Stimulated activated CD4-positive, alpha-beta T cell treated with anti-CD3 and anti-CD28 coated beads, Interleukin-1b, Interleukin-23, amount 100 ng/mL, for 1 hour (primary cell): ENCODE results near the gene SKP2.
"Not testable (repeated sequence)": the region's sequence is repeated elsewhere in the genome, so short reads cannot be mapped to it uniquely, and the experiment has no call there.

Source experiments
- DNase-seq, 2 donors: peaks; one replicate each; pipeline ENCODE4 v3.0.0-alpha.2; 2020; ENCODE audit warnings: low read depth in 2 of 2

SKP2 gene

GRCh38 chr5:36151434-36152323 lies at the start of gene SKP2, which contains the start of gene LMBRD2:
SKP2 (plus strand) TSS chr5:36152111; CDS start chr5:36152263, 152 bp downstream.
LMBRD2 (minus strand) TSS chr5:36151887; CDS start chr5:36143349, 8,538 bp downstream.
- DNase-seq = peak; percentile 86 to 91

- no peak for DNase-seq
Observed at GRCh38 chr5:36105819-36106218, 46.1 kb upstream of the SKP2 start.

- no peak for DNase-seq
Observed at GRCh38 chr5:36108758-36109460, 43.0 kb upstream of the SKP2 start.

- no peak for DNase-seq
Observed at GRCh38 chr5:36111238-36111637, 40.7 kb upstream of the SKP2 start.

- no peak for DNase-seq
Observed at GRCh38 chr5:36125868-36126267, 26.0 kb upstream of the SKP2 start.

DNA sequence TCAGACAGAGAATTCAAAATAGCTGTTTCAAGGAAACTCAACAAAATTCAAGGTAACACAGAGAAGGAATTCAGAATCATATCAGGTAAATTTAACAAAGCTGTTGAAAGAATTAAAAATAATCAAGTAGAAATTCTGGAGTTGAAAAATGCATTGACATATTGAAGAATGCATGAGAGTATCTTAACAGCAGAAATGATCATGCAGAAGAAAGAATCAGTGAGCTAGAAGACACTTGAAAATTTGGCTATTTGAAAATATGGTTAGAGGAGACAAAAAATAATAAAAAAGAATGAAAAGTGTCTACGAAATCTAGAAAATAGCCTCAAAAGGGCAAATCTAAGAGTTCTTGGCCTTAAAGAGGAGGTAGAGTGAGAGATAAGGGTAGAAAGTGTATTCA lies 23.1 kb upstream of the SKP2 start:
- DNase-seq = no peak

GRCh38 chr5:36129666-36130065 lies 22.2 kb upstream of the SKP2 start:
- DNase-seq = not testable (repeated sequence)

DNA sequence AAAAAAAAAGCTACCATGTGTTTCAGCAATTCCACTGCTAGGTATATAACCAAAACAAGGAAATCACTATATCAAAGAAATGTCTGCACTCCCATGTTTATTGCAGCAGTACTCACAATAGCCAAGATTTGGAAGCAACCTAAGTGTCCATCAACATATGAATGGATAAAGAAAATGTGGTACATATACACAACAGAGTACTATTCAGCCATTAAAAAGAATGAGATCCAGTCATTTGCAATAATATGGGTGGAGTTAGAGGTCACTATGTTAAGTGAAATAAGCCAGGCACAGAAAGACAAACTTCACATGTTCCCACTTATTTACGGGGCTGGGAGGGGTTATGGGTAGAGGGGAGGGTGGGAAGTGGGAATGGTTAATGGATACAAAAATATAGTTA lies 18.9 kb upstream of the SKP2 start:
- DNase-seq = not testable (repeated sequence)

GRCh38 chr5:36135988-36136387 lies 15.9 kb upstream of the SKP2 start:
- DNase-seq = no peak

DNA sequence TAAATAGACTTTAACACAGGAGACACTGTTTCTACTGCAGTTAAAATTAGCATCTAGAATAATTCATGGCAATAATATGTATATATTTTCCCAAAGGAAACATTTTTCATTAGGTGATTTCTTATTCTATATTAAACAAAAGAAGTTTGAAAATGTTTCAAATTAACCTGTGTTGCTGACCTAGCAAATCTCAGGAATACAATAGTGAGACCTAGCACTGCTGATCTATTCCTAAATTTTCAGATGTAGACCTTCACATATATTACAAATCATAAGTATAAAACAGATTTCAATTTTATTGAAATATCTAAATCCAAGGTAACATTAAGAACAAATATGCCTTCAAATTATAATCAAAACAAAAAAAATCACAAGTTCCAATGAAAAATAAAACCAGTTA lies 15.3 kb upstream of the SKP2 start:
- no peak for DNase-seq

DNA sequence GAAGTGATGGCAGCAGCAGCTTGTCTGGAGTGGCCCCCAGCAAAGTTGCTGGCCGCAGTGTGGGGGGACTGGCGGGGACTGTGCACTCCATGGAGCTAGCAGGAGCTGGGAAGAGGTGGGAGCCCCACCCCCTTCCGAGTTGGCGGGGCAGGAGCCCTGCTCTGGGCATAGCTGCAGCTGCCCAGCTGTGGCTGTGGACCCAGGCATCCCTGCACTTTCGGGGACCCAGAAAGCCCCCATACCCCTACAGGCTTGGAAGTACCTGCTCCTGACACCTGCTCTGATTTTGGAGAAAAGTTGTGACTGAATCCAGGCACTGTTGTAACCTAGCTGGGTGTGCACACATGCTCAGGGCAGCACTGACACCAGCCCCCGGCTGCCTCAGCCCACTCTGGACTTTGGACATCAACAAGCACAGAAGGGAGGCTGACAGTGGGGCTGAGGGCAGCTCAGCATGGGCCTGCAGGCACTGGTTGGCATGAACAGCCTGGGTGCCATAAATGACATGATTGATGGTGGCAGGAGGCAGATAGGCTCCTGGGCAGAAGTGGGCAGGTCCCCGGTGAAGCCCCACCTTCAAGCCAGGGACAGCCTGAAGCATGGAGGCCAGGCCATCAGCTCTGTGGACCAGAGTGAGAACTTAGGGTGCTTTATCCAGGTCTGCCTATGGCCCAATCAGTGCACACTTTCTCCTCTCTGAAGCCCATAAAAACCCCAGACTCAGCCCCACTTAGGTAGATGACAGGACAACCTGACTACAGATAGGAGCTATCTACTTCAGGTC lies 12.8 kb upstream of the SKP2 start:
- DNase-seq = no peak

GRCh38 chr5:36145311-36145710 lies 6.6 kb upstream of the SKP2 start:
- no peak for DNase-seq

GRCh38 chr5:36146390-36146789 lies 5.5 kb upstream of the SKP2 start:
- DNase-seq = no peak

- no peak for DNase-seq
Observed at GRCh38 chr5:36147681-36148080, 4.2 kb upstream of the SKP2 start.

DNA sequence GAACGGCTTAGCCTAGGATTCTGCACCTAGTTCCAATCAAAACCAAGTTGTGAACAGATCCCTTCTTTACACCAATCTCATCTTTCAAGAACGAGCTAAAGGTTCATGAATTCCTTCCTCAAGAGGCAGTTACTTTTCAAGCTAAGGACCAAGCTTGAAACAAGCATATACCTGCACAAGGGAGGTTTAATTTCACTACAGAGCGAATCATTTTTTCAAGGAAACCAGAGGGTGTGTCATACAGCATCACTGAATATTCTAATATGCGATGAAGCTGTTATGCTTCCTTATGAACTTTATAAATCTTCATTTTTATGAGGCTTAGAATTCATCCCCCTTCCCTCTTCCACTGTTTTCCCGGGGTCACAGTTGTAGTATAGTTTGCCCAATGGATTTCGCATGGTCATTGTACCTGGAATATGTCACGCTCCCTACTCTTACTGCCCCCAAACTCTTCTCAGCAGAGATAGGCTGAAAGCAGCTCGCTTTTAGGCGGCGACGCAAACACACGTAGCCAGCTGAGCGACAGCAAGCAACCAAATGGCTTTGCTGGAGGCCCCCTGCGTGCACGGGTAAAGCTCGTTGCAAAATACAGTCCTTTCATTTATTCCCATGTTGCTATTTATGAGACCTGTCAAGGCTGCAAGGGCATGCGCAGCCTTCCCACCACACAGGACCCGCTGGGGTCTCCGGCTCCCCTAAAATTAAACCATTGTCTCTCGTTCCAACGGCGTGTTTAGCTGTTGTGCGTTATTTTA lies 1.1 kb upstream of the SKP2 start:
- DNase-seq = peak in 1 of 2 donors; percentile 4

- DNase-seq = no peak
Observed at GRCh38 chr5:36152324-36153297, 700 bp downstream of the SKP2 start.

- no peak for DNase-seq
Observed at GRCh38 chr5:36153298-36153677, 1.4 kb downstream of the SKP2 start.

DNA sequence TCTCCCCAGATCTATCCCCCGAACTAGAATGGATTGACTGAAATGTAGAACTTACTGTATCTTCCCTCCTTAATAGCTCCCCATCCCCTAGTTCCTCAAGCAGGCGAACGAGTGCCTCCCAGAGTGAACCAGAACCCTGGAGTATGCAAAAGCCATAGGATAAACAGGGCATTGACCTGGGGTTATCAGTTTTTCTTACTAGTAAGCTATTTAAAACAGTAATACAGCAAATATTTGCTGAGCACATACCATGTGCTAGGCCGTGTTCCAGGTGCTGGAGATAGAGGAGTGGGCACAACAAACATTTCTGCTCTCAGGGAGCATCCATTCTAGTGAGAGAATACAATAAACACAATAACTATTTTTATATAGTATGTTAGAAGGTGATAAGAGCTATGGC lies 1.8 kb downstream of the SKP2 start:
- DNase-seq = no peak

DNA sequence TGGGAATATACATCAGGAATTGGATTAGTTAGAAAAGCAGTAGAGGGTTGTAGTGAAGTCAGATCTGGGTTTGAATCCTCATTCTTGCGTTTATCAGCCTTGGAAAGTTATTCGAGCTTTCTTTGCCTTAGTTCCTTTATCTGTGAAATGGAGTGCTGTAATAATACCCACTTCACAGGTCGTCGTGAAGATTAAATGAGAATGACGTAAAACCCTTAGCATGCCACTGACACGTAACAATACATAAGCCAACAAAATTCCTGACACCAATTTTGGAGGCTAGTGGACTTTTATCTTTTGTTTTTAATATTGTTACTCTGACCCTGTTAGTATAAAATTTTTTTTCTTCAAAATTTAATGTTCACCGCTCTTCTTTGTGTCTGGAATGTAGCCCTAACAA lies 3.4 kb downstream of the SKP2 start:
- no peak for DNase-seq

- DNase-seq = no peak
Observed at GRCh38 chr5:36156121-36156601, 4.2 kb downstream of the SKP2 start.
